IPS-20b (cell line): ENCODE measurements around the gene PRTN3.
"Not testable (repeated sequence)": the region's sequence is repeated elsewhere in the genome, so short reads cannot be mapped to it uniquely, and the experiment has no call there.

ENCODE experiments used
- H3K27ac ChIP-seq: one replicate; pipeline ENCODE4 v1.5.1; 2013; ENCODE audit warnings: low read length
- H3K27me3 ChIP-seq: 2 replicates; pipeline ENCODE4 v1.6.1; 2013; ENCODE audit warnings: mild to moderate bottlenecking, low read length, inconsistent platforms; ENCODE audit not compliant: insufficient read depth
- H3K36me3 ChIP-seq: 2 replicates; pipeline ENCODE4 v1.6.1; 2013; ENCODE audit warnings: low read depth, mild to moderate bottlenecking, inconsistent platforms, low read length, moderate library complexity; ENCODE audit not compliant: insufficient read depth
- H3K4me1 ChIP-seq: 2 replicates; pipeline ENCODE4 v1.6.1; 2013; ENCODE audit warnings: mild to moderate bottlenecking, control low read depth, inconsistent platforms, low read length, moderate library complexity; ENCODE audit not compliant: insufficient read depth
- H3K4me3 ChIP-seq: 2 replicates; pipeline ENCODE4 v1.5.1; 2013; ENCODE audit warnings: mild to moderate bottlenecking, low read length, inconsistent platforms
- H3K9ac ChIP-seq: 2 replicates; pipeline ENCODE4 v1.6.1; 2013; ENCODE audit warnings: low read depth, mild to moderate bottlenecking, inconsistent platforms, low read length, moderate library complexity
- H3K9me3 ChIP-seq: 2 replicates; pipeline ENCODE4 v1.6.1; 2013; ENCODE audit warnings: mild to moderate bottlenecking, low read depth, low read length, inconsistent platforms; ENCODE audit not compliant: insufficient read depth

Gene PRTN3

GRCh38 chr19:814152-815078, 26.4 kb upstream of the PRTN3 start:
- H3K36me3 ChIP-seq, result peaks cover 39% of the 10 kb centered on the region
- H3K9ac ChIP-seq, result no peak overlapping the region
- no peaks in the 10 kb centered on the region for H3K4me1 ChIP-seq
- no peaks in the 10 kb centered on the region for H3K9me3 ChIP-seq
- H3K27me3 ChIP-seq, result no peaks in the 10 kb centered on the region
- H3K27ac ChIP-seq, result no peak overlapping the region
- no peak overlapping the region for H3K4me3 ChIP-seq

GRCh38 chr19:815079-815774, 25.6 kb upstream of the PRTN3 start:
- H3K9ac ChIP-seq, result no peak overlapping the region
- H3K27ac ChIP-seq, result no peak overlapping the region
- H3K4me3 ChIP-seq, result no peak overlapping the region
- H3K36me3 ChIP-seq, result peaks cover 31% of the 10 kb centered on the region
- H3K27me3 ChIP-seq, result no peaks in the 10 kb centered on the region
- no peaks in the 10 kb centered on the region for H3K9me3 ChIP-seq
- H3K4me1 ChIP-seq, result no peaks in the 10 kb centered on the region

- H3K9ac ChIP-seq, result no peak overlapping the region
Observed at GRCh38 chr19:815775-816499, 24.9 kb upstream of the PRTN3 start.

GRCh38 chr19:816500-816857, 24.3 kb upstream of the PRTN3 start:
- no peaks in the 10 kb centered on the region for H3K4me1 ChIP-seq
- H3K9ac ChIP-seq, result no peak overlapping the region
- H3K27ac ChIP-seq, result no peak overlapping the region
- no peak overlapping the region for H3K4me3 ChIP-seq
- peaks cover 18% of the 10 kb centered on the region for H3K36me3 ChIP-seq
- no peaks in the 10 kb centered on the region for H3K27me3 ChIP-seq
- H3K9me3 ChIP-seq, result no peaks in the 10 kb centered on the region

More at GRCh38 chr19:815775-816499, 24.9 kb upstream of the PRTN3 start:
- Histone ChIP-seq H3K27ac (no peak overlapping the region), H3K27me3 (no peaks in the 10 kb centered on the region), H3K36me3 (peaks cover 24% of the 10 kb centered on the region), H3K4me1 (no peaks in the 10 kb centered on the region), H3K4me3 (no peak overlapping the region), H3K9me3 (no peaks in the 10 kb centered on the region)

- H3K9ac ChIP-seq, H3K4me1 ChIP-seq, H3K36me3 ChIP-seq, H3K27me3 ChIP-seq, H3K4me3 ChIP-seq, H3K27ac ChIP-seq, H3K9me3 ChIP-seq: not testable (repeated sequence)
Observed at GRCh38 chr19:820212-820611, 20.6 kb upstream of the PRTN3 start.

- Histone ChIP-seq H3K27me3 (no peaks in the 10 kb centered on the region), H3K4me3 (peak overlapping the region; percentile 65; the same call in 1 of the 2 replicates), H3K9me3 (no peaks in the 10 kb centered on the region), H3K36me3 (no peaks in the 10 kb centered on the region), H3K9ac (peak overlapping the region; percentile 58; the same call in 1 of the 2 replicates), H3K4me1 (no peaks in the 10 kb centered on the region; the same call in 1 of the 2 replicates), H3K27ac (no peak overlapping the region)
Observed at GRCh38 chr19:821231-821824, 19.5 kb upstream of the PRTN3 start.

GRCh38 chr19:821825-822503, 18.8 kb upstream of the PRTN3 start, which contains the start of gene PLPPR3:
TSS of gene PLPPR3 (minus strand) at chr19:821955. CDS start at chr19:821559, 396 bp downstream.
- Histone ChIP-seq H3K4me3 (peak within 1 kb of the TSS; percentile 65), H3K9ac (peak within 1 kb of the TSS; percentile 58; the same call in 1 of the 2 replicates), H3K9me3 (no peaks in the 10 kb centered on the region), H3K36me3 (no peaks in the 10 kb centered on the region), H3K4me1 (no peaks in the 10 kb centered on the region; the same call in 1 of the 2 replicates), H3K27me3 (no peaks in the 10 kb centered on the region), H3K27ac (no peak within 1 kb of the TSS)

- no peaks in the 10 kb centered on the region; the same call in 1 of the 2 replicates for H3K4me1 ChIP-seq
- no peak overlapping the region for H3K27ac ChIP-seq
- no peaks in the 10 kb centered on the region for H3K27me3 ChIP-seq
- H3K9me3 ChIP-seq, result no peaks in the 10 kb centered on the region
- no peaks in the 10 kb centered on the region for H3K36me3 ChIP-seq
- H3K4me3 ChIP-seq, result no peak overlapping the region
- no peak overlapping the region for H3K9ac ChIP-seq
Observed at GRCh38 chr19:823565-824121, 17.2 kb upstream of the PRTN3 start.

GRCh38 chr19:824885-825284, 15.9 kb upstream of the PRTN3 start:
- H3K27me3 ChIP-seq, result no peaks in the 10 kb centered on the region
- H3K9ac ChIP-seq, result no peak overlapping the region
- no peak overlapping the region for H3K27ac ChIP-seq
- H3K4me1 ChIP-seq, result no peaks in the 10 kb centered on the region; the same call in 1 of the 2 replicates
- no peaks in the 10 kb centered on the region for H3K9me3 ChIP-seq
- H3K36me3 ChIP-seq, result no peaks in the 10 kb centered on the region
- no peak overlapping the region for H3K4me3 ChIP-seq

GRCh38 chr19:825897-826644, 14.7 kb upstream of the PRTN3 start:
- no peaks in the 10 kb centered on the region for H3K27me3 ChIP-seq
- H3K9me3 ChIP-seq, result no peaks in the 10 kb centered on the region
- no peak overlapping the region for H3K9ac ChIP-seq
- no peak overlapping the region for H3K4me3 ChIP-seq
- H3K4me1 ChIP-seq, result no peaks in the 10 kb centered on the region; the same call in 1 of the 2 replicates
- H3K36me3 ChIP-seq, result no peaks in the 10 kb centered on the region
- no peak overlapping the region for H3K27ac ChIP-seq
